ENCODE measurements around the gene HEXD.
"Not testable (repeated sequence)": the region's sequence is repeated elsewhere in the genome, so short reads cannot be mapped to it uniquely, and the experiment has no call there.

Gene HEXD

GRCh38 chr17:82442643-82443464 lies 24.7 kb downstream of the HEXD start:
- no peak for DNase-seq

GRCh38 chr17:82443465-82444283 lies 25.5 kb downstream of the HEXD start:
- no peak for DNase-seq

GRCh38 chr17:82444284-82444893 lies 26.2 kb downstream of the HEXD start:
- no peak for DNase-seq

GRCh38 chr17:82444941-82445521 lies 26.9 kb downstream of the HEXD start:
- DNase-seq, result no peak

- no peak for DNase-seq
These were observed 27.4 kb downstream of the HEXD start for GRCh38 chr17:82445542-82445941.

- no peak for DNase-seq
These were observed 28.0 kb downstream of the HEXD start for GRCh38 chr17:82446124-82446523.

GRCh38 chr17:82446649-82447048 lies 28.5 kb downstream of the HEXD start:
- DNase-seq, result no peak

GRCh38 chr17:82447876-82448275 lies 29.7 kb downstream of the HEXD start:
- no peak for DNase-seq

GRCh38 chr17:82449131-82449882 lies 31.2 kb downstream of the HEXD start:
- peak in 1 of 2 experiments; percentile 39 for DNase-seq

- no peak for DNase-seq
These were observed 31.8 kb downstream of the HEXD start for GRCh38 chr17:82449883-82450356.

- DNase-seq, result peak; percentile 54 to 97
These were observed 32.4 kb downstream of the HEXD start, which contains the start of gene CYBC1 for GRCh38 chr17:82450357-82451106. TSS of gene CYBC1 (minus strand) at chr17:82450752. CDS start at chr17:82449254, 1,498 bp downstream.

GRCh38 chr17:82452162-82452561 lies 34.0 kb downstream of the HEXD start:
- DNase-seq, result no peak

GRCh38 chr17:82453151-82453550 lies 35.0 kb downstream of the HEXD start:
- DNase-seq, result not testable (repeated sequence)

- DNase-seq, result not testable (repeated sequence)
These were observed 35.6 kb downstream of the HEXD start for GRCh38 chr17:82453706-82454105.

GRCh38 chr17:82457073-82457928 lies 39.2 kb downstream of the HEXD start:
- no peak for DNase-seq

- peak in 1 of 2 experiments; percentile 91 for DNase-seq
These were observed 39.7 kb downstream of the HEXD start for GRCh38 chr17:82457929-82458178.

- DNase-seq, result peak; percentile 97 to 99
These were observed 40.2 kb downstream of the HEXD start, which contains the start of gene NARF for GRCh38 chr17:82458179-82458884. TSS of gene NARF (plus strand) at chr17:82458741. CDS start at chr17:82458804, 63 bp downstream.

GRCh38 chr17:82458885-82459424 lies 40.8 kb downstream of the HEXD start:
- DNase-seq, result peak in 1 of 2 experiments; percentile 56

- DNase-seq, result not testable (repeated sequence)
These were observed 41.8 kb downstream of the HEXD start for GRCh38 chr17:82459936-82460335.
